ENCODE measurements around the gene TPRA1.

Gene TPRA1

DNA sequence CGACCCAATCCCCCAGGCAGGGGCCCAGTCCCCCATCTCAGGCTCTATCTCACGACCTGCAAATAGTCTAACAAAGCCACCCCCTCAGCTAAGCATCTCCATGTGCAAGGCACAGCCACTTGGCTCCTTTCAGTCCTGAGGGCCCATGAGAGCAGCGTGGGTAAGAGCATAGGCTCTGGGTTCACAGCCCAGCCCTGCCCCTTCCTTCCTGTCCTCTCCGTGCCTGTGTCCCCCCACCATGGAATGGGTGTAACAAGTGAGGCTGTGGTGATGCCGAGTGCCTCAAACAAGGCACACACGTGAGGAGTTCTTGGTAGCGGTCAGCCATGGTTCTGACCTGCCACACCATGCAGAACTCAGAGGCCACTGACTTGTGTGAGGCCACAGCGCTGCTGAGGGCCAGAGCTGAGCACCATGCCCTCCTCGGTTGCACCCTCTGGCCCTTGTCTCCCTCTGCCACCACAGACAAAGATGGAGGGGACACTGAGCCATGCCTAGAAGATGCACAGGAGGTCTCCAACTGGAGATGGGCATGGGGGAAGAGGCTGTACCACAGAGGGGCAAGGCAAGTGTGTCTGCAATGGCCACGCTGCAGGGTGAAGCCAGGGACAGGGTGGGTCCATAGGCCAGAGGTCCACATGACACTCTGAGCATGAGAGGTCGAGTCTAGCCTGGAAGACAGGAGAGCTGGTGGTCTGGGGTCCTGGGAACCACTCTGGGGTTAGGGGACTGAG, 10.0 kb downstream of the TPRA1 start:
- no peak for ATAC-seq
- TF ChIP-seq ZNF8 (CRISPR knock-in tag; IDR thresholded peaks at IDR 0.05) = no peak
- no peak for TF ChIP-seq ZFP30 (CRISPR knock-in tag; IDR thresholded peaks at IDR 0.05)
- no peak for TF ChIP-seq PATZ1 (CRISPR knock-in tag; IDR thresholded peaks at IDR 0.05; ENCODE audit: borderline replicate concordance)
- TF ChIP-seq ZNF565 (CRISPR knock-in tag; conservative IDR thresholded peaks at IDR 0.05; ENCODE audit: low read depth) = no peak
- TF ChIP-seq, protein P1, sequence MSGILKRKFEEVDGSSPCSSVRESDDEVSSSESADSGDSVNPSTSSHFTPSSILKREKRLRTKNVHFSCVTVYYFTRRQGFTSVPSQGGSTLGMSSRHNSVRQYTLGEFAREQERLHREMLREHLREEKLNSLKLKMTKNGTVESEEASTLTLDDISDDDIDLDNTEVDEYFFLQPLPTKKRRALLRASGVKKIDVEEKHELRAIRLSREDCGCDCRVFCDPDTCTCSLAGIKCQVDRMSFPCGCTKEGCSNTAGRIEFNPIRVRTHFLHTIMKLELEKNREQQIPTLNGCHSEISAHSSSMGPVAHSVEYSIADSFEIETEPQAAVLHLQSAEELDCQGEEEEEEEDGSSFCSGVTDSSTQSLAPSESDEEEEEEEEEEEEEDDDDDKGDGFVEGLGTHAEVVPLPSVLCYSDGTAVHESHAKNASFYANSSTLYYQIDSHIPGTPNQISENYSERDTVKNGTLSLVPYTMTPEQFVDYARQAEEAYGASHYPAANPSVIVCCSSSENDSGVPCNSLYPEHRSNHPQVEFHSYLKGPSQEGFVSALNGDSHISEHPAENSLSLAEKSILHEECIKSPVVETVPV (CRISPR knock-in tag; IDR thresholded peaks at IDR 0.05) = no peak
- TF ChIP-seq GLIS3 (CRISPR knock-in tag; IDR thresholded peaks at IDR 0.05) = no peak
- no peak for TF ChIP-seq RARB (CRISPR knock-in tag; IDR thresholded peaks at IDR 0.05)
- TF ChIP-seq CREB5 (CRISPR knock-in tag; IDR thresholded peaks at IDR 0.05; ENCODE audit: low read depth) = no peak
- no peak for TF ChIP-seq CSDC2 (CRISPR knock-in tag; IDR thresholded peaks at IDR 0.05)
- no peak for TF ChIP-seq ESRRG (CRISPR knock-in tag; IDR thresholded peaks at IDR 0.05)
- TF ChIP-seq ZFP3 (CRISPR knock-in tag; IDR thresholded peaks at IDR 0.05) = no peak
- no peak for TF ChIP-seq ARNTL (CRISPR knock-in tag; IDR thresholded peaks at IDR 0.05; ENCODE audit: borderline replicate concordance, low read depth)

DNA sequence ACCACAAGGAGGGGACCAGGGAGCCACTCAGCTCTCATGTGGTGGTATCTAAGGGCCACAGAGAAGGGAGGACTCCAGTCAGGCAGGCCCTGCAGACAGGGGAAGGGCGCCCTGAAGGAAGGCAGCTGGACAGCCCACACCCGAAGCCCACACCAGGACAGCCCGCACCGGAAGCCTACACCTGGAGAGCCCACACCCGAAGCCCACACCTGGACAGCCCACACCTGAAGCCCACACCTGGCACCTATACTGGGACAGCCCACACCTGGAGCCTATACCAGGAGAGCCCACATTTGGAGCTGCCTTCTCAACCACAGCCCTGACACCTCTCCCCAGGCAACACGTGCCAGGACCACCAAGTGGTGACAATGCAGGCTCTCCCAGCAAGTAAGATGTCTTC, 11.7 kb downstream of the TPRA1 start:
- TF ChIP-seq GLIS3 (CRISPR knock-in tag; IDR thresholded peaks at IDR 0.05) = no peak
- no peak for TF ChIP-seq SNAI2 (CRISPR knock-in tag; IDR thresholded peaks at IDR 0.05)
- TF ChIP-seq ISL1 (CRISPR knock-in tag; IDR thresholded peaks at IDR 0.05) = no peak
- TF ChIP-seq TOX (CRISPR knock-in tag; IDR thresholded peaks at IDR 0.05; ENCODE audit: borderline replicate concordance) = no peak
- TF ChIP-seq ESRRG (CRISPR knock-in tag; IDR thresholded peaks at IDR 0.05) = no peak
- TF ChIP-seq, protein P1 (CRISPR knock-in tag; IDR thresholded peaks at IDR 0.05) = no peak
- no peak for TF ChIP-seq ARNTL (CRISPR knock-in tag; IDR thresholded peaks at IDR 0.05; ENCODE audit: borderline replicate concordance, low read depth)
- TF ChIP-seq, protein P2, sequence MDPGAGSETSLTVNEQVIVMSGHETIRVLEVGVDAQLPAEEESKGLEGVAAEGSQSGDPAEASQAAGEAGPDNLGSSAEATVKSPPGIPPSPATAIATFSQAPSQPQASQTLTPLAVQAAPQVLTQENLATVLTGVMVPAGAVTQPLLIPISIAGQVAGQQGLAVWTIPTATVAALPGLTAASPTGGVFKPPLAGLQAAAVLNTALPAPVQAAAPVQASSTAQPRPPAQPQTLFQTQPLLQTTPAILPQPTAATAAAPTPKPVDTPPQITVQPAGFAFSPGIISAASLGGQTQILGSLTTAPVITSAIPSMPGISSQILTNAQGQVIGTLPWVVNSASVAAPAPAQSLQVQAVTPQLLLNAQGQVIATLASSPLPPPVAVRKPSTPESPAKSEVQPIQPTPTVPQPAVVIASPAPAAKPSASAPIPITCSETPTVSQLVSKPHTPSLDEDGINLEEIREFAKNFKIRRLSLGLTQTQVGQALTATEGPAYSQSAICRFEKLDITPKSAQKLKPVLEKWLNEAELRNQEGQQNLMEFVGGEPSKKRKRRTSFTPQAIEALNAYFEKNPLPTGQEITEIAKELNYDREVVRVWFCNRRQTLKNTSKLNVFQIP (CRISPR knock-in tag; IDR thresholded peaks at IDR 0.05; ENCODE audit: borderline replicate concordance, low read depth) = no peak
- TF ChIP-seq ZC3H10 (CRISPR knock-in tag; IDR thresholded peaks at IDR 0.05) = no peak
- TF ChIP-seq BACH2 (CRISPR knock-in tag; IDR thresholded peaks at IDR 0.05; ENCODE audit: borderline replicate concordance) = no peak
- TF ChIP-seq ZNF565 (CRISPR knock-in tag; conservative IDR thresholded peaks at IDR 0.05; ENCODE audit: low read depth) = no peak
- TF ChIP-seq ZNF70 (CRISPR knock-in tag; IDR thresholded peaks at IDR 0.05) = no peak
- no peak for TF ChIP-seq ZFP3 (CRISPR knock-in tag; IDR thresholded peaks at IDR 0.05)
- TF ChIP-seq ZFP30 (CRISPR knock-in tag; IDR thresholded peaks at IDR 0.05) = no peak
- TF ChIP-seq CREB5 (CRISPR knock-in tag; IDR thresholded peaks at IDR 0.05; ENCODE audit: low read depth) = no peak
- no peak for TF ChIP-seq RARB (CRISPR knock-in tag; IDR thresholded peaks at IDR 0.05)
- no peak for ATAC-seq

DNA sequence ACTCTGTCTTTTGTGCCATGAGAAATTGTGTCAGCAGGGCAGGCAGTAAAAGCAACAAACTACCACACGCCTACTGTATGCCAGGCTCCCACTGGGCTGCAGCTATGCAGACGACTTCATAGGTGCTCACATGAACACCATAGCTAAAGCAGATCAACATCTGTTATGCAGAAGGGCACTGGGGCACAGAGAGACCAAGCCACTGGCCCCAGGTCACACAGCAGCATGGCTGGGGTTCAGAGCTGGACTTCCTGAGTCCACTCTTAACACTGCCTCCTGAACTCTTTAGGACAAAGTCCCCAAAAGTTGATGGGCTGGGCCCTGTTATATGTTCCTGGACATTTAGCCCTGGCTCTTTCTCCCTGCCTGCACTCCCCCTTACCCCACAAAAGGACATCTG, 12.4 kb downstream of the TPRA1 start:
- no peak for ATAC-seq
- no peak for TF ChIP-seq ESRRG (CRISPR knock-in tag; IDR thresholded peaks at IDR 0.05)
- no peak for TF ChIP-seq ZNF8 (CRISPR knock-in tag; IDR thresholded peaks at IDR 0.05)
- TF ChIP-seq, protein P2 (CRISPR knock-in tag; IDR thresholded peaks at IDR 0.05; ENCODE audit: borderline replicate concordance, low read depth) = no peak
- no peak for TF ChIP-seq TCF4 (CRISPR knock-in tag; IDR thresholded peaks at IDR 0.05; ENCODE audit: borderline replicate concordance)
- no peak for TF ChIP-seq PATZ1 (CRISPR knock-in tag; IDR thresholded peaks at IDR 0.05; ENCODE audit: borderline replicate concordance)
- no peak for TF ChIP-seq ARNTL (CRISPR knock-in tag; IDR thresholded peaks at IDR 0.05; ENCODE audit: borderline replicate concordance, low read depth)
- TF ChIP-seq ZNF70 (CRISPR knock-in tag; IDR thresholded peaks at IDR 0.05) = no peak
- TF ChIP-seq GLIS3 (CRISPR knock-in tag; IDR thresholded peaks at IDR 0.05) = no peak
- TF ChIP-seq CREB5 (CRISPR knock-in tag; IDR thresholded peaks at IDR 0.05; ENCODE audit: low read depth) = no peak
